HL-60 (cell line): Measurements from ENCODE around the gene CCAR1.

Experiments
- DNase-seq, 2 experiments: peaks; one replicate each; pipeline ENCODE4 v3.0.0-alpha.2; 2010 to 2020; ENCODE audit warnings: low read depth in 1 of 2, low spot score in 1 of 2
- H3K27ac ChIP-seq: fragments of 250-450 bp; sonication (Bioruptor Pico); replicated peaks from 2 replicates; pipeline ENCODE4 v1.5.1; 2020; ENCODE audit warnings: mild to moderate bottlenecking, moderate library complexity
- H3K27me3 ChIP-seq: fragments of 250-450 bp; sonication (Bioruptor Pico); 2 replicates; pipeline ENCODE4 v1.5.1; 2021; ENCODE audit warnings: mild to moderate bottlenecking, moderate library complexity; ENCODE audit not compliant: insufficient read depth, poor library complexity, severe bottlenecking
- H3K4me3 ChIP-seq: replicated peaks from 2 replicates; pipeline ENCODE4 v1.5.1; 2011; ENCODE audit warnings: mild to moderate bottlenecking, control low read depth, low read length; ENCODE audit not compliant: insufficient read depth
- GABPA ChIP-seq: IDR thresholded peaks from 2 replicates; pipeline ENCODE4 v1.6.1; 2012; ENCODE audit warnings: low read depth
- POLR2AphosphoS5 ChIP-seq: IDR thresholded peaks from 2 replicates; pipeline ENCODE4 v1.6.1; 2012; ENCODE audit warnings: low read depth
- SPI1 ChIP-seq: IDR thresholded peaks from 2 replicates; pipeline ENCODE4 v1.6.1; 2012; ENCODE audit warnings: low read depth, mild to moderate bottlenecking, borderline replicate concordance
- TF ChIP-seq, protein P1 (sequence below): IDR thresholded peaks from 2 replicates; pipeline ENCODE4 v1.6.1; 2012; ENCODE audit warnings: low read depth; ENCODE audit not compliant: insufficient replicate concordance
- TF ChIP-seq, protein P2 (sequence below): IDR thresholded peaks from one replicate; pipeline ENCODE4 v1.5.1; 2011; ENCODE audit warnings: low read length, control low read depth, inconsistent platforms; ENCODE audit not compliant: insufficient read depth

CCAR1 gene

GRCh38 chr10:68717435-68717834, 3.6 kb upstream of the CCAR1 start:
- Histone ChIP-seq H3K27me3 (no peaks in the 10 kb centered on the region), H3K4me3 (no peak overlapping the region), H3K27ac (no peak overlapping the region)
- DNase-seq, result no peak
- TF ChIP-seq, protein P1, sequence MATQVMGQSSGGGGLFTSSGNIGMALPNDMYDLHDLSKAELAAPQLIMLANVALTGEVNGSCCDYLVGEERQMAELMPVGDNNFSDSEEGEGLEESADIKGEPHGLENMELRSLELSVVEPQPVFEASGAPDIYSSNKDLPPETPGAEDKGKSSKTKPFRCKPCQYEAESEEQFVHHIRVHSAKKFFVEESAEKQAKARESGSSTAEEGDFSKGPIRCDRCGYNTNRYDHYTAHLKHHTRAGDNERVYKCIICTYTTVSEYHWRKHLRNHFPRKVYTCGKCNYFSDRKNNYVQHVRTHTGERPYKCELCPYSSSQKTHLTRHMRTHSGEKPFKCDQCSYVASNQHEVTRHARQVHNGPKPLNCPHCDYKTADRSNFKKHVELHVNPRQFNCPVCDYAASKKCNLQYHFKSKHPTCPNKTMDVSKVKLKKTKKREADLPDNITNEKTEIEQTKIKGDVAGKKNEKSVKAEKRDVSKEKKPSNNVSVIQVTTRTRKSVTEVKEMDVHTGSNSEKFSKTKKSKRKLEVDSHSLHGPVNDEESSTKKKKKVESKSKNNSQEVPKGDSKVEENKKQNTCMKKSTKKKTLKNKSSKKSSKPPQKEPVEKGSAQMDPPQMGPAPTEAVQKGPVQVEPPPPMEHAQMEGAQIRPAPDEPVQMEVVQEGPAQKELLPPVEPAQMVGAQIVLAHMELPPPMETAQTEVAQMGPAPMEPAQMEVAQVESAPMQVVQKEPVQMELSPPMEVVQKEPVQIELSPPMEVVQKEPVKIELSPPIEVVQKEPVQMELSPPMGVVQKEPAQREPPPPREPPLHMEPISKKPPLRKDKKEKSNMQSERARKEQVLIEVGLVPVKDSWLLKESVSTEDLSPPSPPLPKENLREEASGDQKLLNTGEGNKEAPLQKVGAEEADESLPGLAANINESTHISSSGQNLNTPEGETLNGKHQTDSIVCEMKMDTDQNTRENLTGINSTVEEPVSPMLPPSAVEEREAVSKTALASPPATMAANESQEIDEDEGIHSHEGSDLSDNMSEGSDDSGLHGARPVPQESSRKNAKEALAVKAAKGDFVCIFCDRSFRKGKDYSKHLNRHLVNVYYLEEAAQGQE, result no peak
- TF ChIP-seq GABPA, result no peak
- TF ChIP-seq, protein P2, sequence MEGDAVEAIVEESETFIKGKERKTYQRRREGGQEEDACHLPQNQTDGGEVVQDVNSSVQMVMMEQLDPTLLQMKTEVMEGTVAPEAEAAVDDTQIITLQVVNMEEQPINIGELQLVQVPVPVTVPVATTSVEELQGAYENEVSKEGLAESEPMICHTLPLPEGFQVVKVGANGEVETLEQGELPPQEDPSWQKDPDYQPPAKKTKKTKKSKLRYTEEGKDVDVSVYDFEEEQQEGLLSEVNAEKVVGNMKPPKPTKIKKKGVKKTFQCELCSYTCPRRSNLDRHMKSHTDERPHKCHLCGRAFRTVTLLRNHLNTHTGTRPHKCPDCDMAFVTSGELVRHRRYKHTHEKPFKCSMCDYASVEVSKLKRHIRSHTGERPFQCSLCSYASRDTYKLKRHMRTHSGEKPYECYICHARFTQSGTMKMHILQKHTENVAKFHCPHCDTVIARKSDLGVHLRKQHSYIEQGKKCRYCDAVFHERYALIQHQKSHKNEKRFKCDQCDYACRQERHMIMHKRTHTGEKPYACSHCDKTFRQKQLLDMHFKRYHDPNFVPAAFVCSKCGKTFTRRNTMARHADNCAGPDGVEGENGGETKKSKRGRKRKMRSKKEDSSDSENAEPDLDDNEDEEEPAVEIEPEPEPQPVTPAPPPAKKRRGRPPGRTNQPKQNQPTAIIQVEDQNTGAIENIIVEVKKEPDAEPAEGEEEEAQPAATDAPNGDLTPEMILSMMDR, result no peak
- TF ChIP-seq SPI1, result no peak
- no peak for TF ChIP-seq POLR2AphosphoS5

DNA sequence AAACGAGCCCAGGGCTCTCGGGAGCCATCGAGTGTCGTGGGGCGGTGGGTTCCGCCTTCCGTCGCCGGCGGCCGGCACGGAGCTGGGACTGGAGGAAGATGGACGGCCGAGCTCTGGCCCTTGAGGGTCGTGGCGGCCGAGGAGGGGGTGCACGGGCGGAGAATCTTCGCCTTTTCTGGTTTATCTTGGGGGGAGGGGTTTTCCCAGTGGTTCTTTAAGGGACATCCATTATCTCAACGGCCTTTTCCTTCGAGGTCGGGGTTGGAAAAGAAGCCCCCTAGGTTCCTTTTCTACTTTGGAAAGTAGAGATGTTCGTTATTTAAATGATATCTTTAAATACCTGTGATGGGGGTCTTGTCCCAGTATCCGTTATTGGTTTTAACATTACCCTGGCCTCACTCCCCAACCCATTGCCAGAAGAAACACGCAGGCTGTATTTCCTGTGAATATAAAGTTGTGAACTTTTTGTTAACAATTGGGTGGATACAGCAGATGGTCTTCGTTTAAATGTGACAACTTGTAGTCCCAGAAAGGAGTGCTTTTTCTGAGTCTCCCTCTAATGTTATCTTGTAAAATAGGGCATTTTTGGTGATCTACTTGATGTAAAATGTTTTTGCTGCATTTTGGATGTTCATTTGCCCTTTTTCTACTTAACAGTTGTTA, 765 bp downstream of the CCAR1 start:
- Histone ChIP-seq H3K27ac (peak overlapping the region; percentile 97), H3K4me3 (peak overlapping the region; percentile 57), H3K27me3 (no peaks in the 10 kb centered on the region)
- no peak for TF ChIP-seq SPI1
- TF ChIP-seq GABPA, result no peak
- TF ChIP-seq, protein P2, result no peak
- TF ChIP-seq, protein P1, result no peak
- no peak for TF ChIP-seq POLR2AphosphoS5
- peak in 1 of 2 experiments; percentile 17 for DNase-seq

GRCh38 chr10:68725016-68725415, 4.0 kb downstream of the CCAR1 start:
- Histone ChIP-seq H3K27ac (no peak overlapping the region), H3K4me3 (no peak overlapping the region), H3K27me3 (no peaks in the 10 kb centered on the region)
- no peak for TF ChIP-seq GABPA
- no peak for TF ChIP-seq POLR2AphosphoS5
- no peak for TF ChIP-seq SPI1
- TF ChIP-seq, protein P1, result no peak
- TF ChIP-seq, protein P2, result no peak
- DNase-seq, result no peak
